H1 (cell line): ENCODE measurements around the gene CYRIA. TPM values are rescaled to one million over a fixed set of nuclear protein-coding genes. Genes with fewer than 3 reads are reported as not detected.

Source experiments
- POU5F1 ChIP-seq: IDR thresholded peaks from 2 replicates; pipeline ENCODE4 v1.6.1; 2011; ENCODE audit warnings: low read depth, mild to moderate bottlenecking, low read length, moderate library complexity
- SIN3A ChIP-seq, 2 experiments: IDR thresholded peaks in 1 of 2; conservative IDR thresholded peaks in 1 of 2; 2 replicates each; pipeline ENCODE4 v1.6.1; 2011 to 2012; ENCODE audit warnings: low read length in 2 of 2, improper control_type of control experiment in 1 of 2, low read depth in 1 of 2, mild to moderate bottlenecking in 1 of 2
- SRF ChIP-seq: IDR thresholded peaks from 2 replicates; pipeline ENCODE4 v1.6.1; 2011; ENCODE audit warnings: mild to moderate bottlenecking, low read depth, low read length, moderate library complexity
- polyA plus RNA-seq, 7 experiments: library from polyadenylated mRNA; depleted of rRNA in 3 of 7; stranded (reverse) in 5 of 7; unstranded in 2 of 7; fragments of >200 nt in 5 of 7; fragments of 200-250 nt in 2 of 7; gene quantifications; 1 replicate in 5 of 7; 2 replicates in 1 of 7; 4 replicates in 1 of 7; pipeline versions ENCODE4 v1.2.1 to v1.2.3, GENCODE V29; 2011 to 2013; ENCODE audit warnings: missing spikeins in 2 of 7, mixed read lengths in 2 of 7
- total RNA-seq: library from RNA; stranded (reverse); fragmentation: NEBNext Ultra II Directional; extraction: Animal tissue kit (Norgen Biotek cat#: 25700); gene quantifications from 2 replicates; pipeline ENCODE4 v1.2.1, GENCODE V29; 2021

Gene CYRIA
- total and polyA plus RNA-seq, 2 of the 8 experiments (the other 6 are each of a cell fraction or from before 2014, with no cell fraction given): 1.5 to 9.8 TPM

- TF ChIP-seq SIN3A (conservative IDR thresholded peaks at IDR 0.05 in 1 of 2, IDR thresholded peaks at IDR 0.05 in 1 of 2; ENCODE audit: low read depth in 1 of 2, low read length in 2 of 2) (no peak), POU5F1 (no peak), SRF (no peak)
Observed at GRCh38 chr2:16629770-16630169, 35.9 kb downstream of the CYRIA start (continued).
